Naive thymus-derived CD4-positive, alpha-beta T cell (primary cell): ENCODE results near the gene KRTAP10-11. TPM values are rescaled to one million over a fixed set of nuclear protein-coding genes. Genes with fewer than 3 reads are reported as not detected.

ENCODE experiments used
- ATAC-seq: fragments of 150-1000 bp; cut with Tn5 transposase; 2 replicates; pipeline ENCODE4 v1.10.0; 2021; ENCODE audit warnings: mild to moderate bottlenecking, moderate library complexity
- CTCF ChIA-PET: fragments of 350-600 bp; sonication (Branson Sonifier 250); formaldehyde crosslinking; loops from one replicate; lab custom pipeline; 2021; ENCODE audit warnings: antibody characterized with exemption; lab: Charles Lee
- POLR2A ChIA-PET: fragments of 350-600 bp; sonication (Branson Sonifier 250); formaldehyde crosslinking; loops from one replicate; lab custom pipeline; 2021; ENCODE audit warnings: antibody characterized with exemption, inconsistent platforms; lab: Charles Lee
- DNase-seq, 9 donors: peaks; one replicate each; pipeline versions ENCODE4 v3.0.0 to v3.0.0-alpha.2; 2020 to 2022; ENCODE audit warnings: mixed read lengths in 1 of 9
- H3K27ac ChIP-seq: one replicate; pipeline ENCODE4 v1.7.0; 2013; ENCODE audit warnings: mild to moderate bottlenecking, low read depth, low read length, moderate library complexity
- H3K27me3 ChIP-seq, 2 donors: one replicate each; pipeline ENCODE4 v1.7.0; 2013; ENCODE audit warnings: low read length in 2 of 2, mild to moderate bottlenecking in 2 of 2, moderate library complexity in 2 of 2; ENCODE audit not compliant: control insufficient read depth in 2 of 2, insufficient read depth in 2 of 2
- H3K36me3 ChIP-seq, 3 experiments: 1 replicate in 2 of 3; 2 replicates in 1 of 3; pipeline ENCODE4 v1.7.0; 2013; ENCODE audit warnings: low read length in 3 of 3, mild to moderate bottlenecking in 3 of 3, moderate library complexity in 1 of 3; ENCODE audit not compliant: insufficient read depth in 3 of 3, control insufficient read depth in 2 of 3
- H3K4me1 ChIP-seq, 2 donors: one replicate each; pipeline ENCODE4 v1.7.0; 2013; ENCODE audit warnings: low read length in 2 of 2, mild to moderate bottlenecking in 2 of 2, moderate library complexity in 1 of 2; ENCODE audit not compliant: control insufficient read depth in 2 of 2, insufficient read depth in 2 of 2
- H3K4me3 ChIP-seq: 2 replicates; pipeline ENCODE4 v1.7.0; 2013; ENCODE audit warnings: mild to moderate bottlenecking, low read length
- H3K9me3 ChIP-seq, 3 experiments: 1 replicate in 2 of 3; 2 replicates in 1 of 3; pipeline ENCODE4 v1.7.0; 2013; ENCODE audit warnings: low read length in 3 of 3; ENCODE audit not compliant: control insufficient read depth in 2 of 3
- H3K27ac Mint-ChIP-seq, 9 donors: one replicate each; pipeline ENCODE4 v1.8.0; 2020 to 2022; ENCODE audit warnings: mixed read lengths in 9 of 9, mild to moderate bottlenecking in 8 of 9, moderate library complexity in 5 of 9, inconsistent platforms in 2 of 9
- H3K27me3 Mint-ChIP-seq, 5 donors: one replicate each; pipeline ENCODE4 v1.8.0; 2021 to 2022; ENCODE audit warnings: mixed read lengths in 5 of 5, mild to moderate bottlenecking in 1 of 5
- H3K36me3 Mint-ChIP-seq, 5 donors: one replicate each; pipeline ENCODE4 v1.8.0; 2020 to 2022; ENCODE audit warnings: mixed read lengths in 5 of 5, mild to moderate bottlenecking in 3 of 5, inconsistent platforms in 1 of 5
- H3K4me1 Mint-ChIP-seq, 7 donors: one replicate each; pipeline ENCODE4 v1.8.0; 2020 to 2022; ENCODE audit warnings: mixed read lengths in 7 of 7, mild to moderate bottlenecking in 3 of 7, inconsistent platforms in 1 of 7
- H3K4me3 Mint-ChIP-seq, 10 donors: one replicate each; pipeline ENCODE4 v1.8.0; 2020 to 2022; ENCODE audit warnings: mild to moderate bottlenecking in 10 of 10, mixed read lengths in 10 of 10, moderate library complexity in 6 of 10, inconsistent platforms in 2 of 10
- H3K9me3 Mint-ChIP-seq, 11 donors: one replicate each; pipeline ENCODE4 v1.8.0; 2020 to 2022; ENCODE audit warnings: mixed read lengths in 11 of 11, mild to moderate bottlenecking in 4 of 11, inconsistent platforms in 1 of 11, moderate library complexity in 1 of 11
- intact Hi-C, 2 donors: fragments of 100-400 bp; cut with micrococcal nuclease; formaldehyde crosslinking; loops; one replicate each; pipeline ENCODE4 v1.15.1; 2023
- polyA plus RNA-seq, 2 donors: library from polyadenylated mRNA; unstranded; fragments of 300-500 nt; fragmentation: Illumina TruSeq; gene quantifications; one replicate each; pipeline ENCODE4 v1.2.3, GENCODE V29; 2021
- total RNA-seq, 6 experiments: library from RNA in 5 of 6; stranded (reverse) in 5 of 6; gene quantifications; 1 replicate in 5 of 6; 2 replicates in 1 of 6; pipeline ENCODE4 v1.2.3 and lab custom pipeline; 2021 to 2026

KRTAP10-11 gene
- total and polyA plus RNA-seq, 7 experiments from 2014 or later = not detected

DNA sequence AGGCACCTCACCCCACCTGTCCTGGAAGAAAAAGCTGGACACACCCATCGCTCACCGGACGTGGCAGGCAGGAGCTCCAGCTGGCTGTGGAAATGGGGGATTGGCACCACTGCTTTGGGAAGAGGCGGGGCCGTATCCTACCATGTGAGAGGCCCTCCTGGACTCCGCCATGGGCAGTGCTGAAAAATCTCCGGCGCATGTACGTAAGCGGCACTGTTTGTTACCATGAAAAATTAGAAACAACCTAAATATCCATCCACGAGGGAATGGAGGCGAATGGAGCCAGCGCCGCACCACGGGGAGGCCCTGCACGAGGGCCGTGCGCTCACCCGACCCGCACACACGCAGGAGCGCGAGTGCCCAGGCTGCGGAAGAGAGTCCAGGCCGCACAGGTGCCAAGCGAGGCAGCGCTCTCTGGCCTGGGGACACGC is 31.2 kb upstream of the KRTAP10-11 start:
- Mint-ChIP-seq H3K9me3 (peaks cover 5 to 31% (median 21%) of the 10 kb centered on the region in 11 donors), H3K27ac (peak overlapping the region in 2 of 9 donors; percentile 48 to 54), H3K4me1 (peaks cover 20 to 62% (median 50%) of the 10 kb centered on the region in 7 donors), H3K27me3 (no peaks in the 10 kb centered on the region), H3K36me3 (peaks cover 4 to 28% (median 12%) of the 10 kb centered on the region in 5 donors), H3K4me3 (peak overlapping the region in 2 of 10 donors; percentile 16 to 27)
- H3K9me3 ChIP-seq = peaks cover 0 to 11% (median 3%) of the 10 kb centered on the region in 3 experiments
- ChIA-PET POLR2A (interaction anchor here (1.1 kb wide), 1 partner anchor 97 kb away, joined by 5 read pairs; no protein-coding TSS in a partner anchor), CTCF (interaction anchor here (0.6 to 0.8 kb wide), 3 partner anchors 11 to 178 kb away, joined by 3 read pairs; no protein-coding TSS in a partner anchor)
- no peaks in the 10 kb centered on the region for H3K36me3 ChIP-seq
- ATAC-seq (no peak), DNase-seq (no peak)
- H3K4me1 ChIP-seq = peaks cover 36 to 44% of the 10 kb centered on the region in 2 donors
- no peak overlapping the region for H3K4me3 ChIP-seq
- H3K27ac ChIP-seq = no peak overlapping the region
- no peaks in the 10 kb centered on the region for H3K27me3 ChIP-seq
- intact Hi-C loops = loop anchor here in 1 of 2 donors (5.0 kb wide), 2 partner anchors 33 to 97 kb away; partner anchors contain the start of genes KRTAP10-5 and TSPEAR

GRCh38 chr21:44615466-44615865 is 30.7 kb upstream of the KRTAP10-11 start:
- CTCF ChIA-PET = interaction anchor here (0.6 to 0.8 kb wide), 3 partner anchors 11 to 178 kb away, joined by 3 read pairs; no protein-coding TSS in a partner anchor
- intact Hi-C loops = loop anchor here in 1 of 2 donors (5.0 kb wide), 2 partner anchors 33 to 97 kb away; partner anchors contain the start of genes KRTAP10-5 and TSPEAR
- H3K9me3 Mint-ChIP-seq = peaks cover 5 to 31% (median 23%) of the 10 kb centered on the region in 11 donors
- Histone ChIP-seq H3K4me3 (no peak overlapping the region), H3K27me3 (no peaks in the 10 kb centered on the region), H3K36me3 (no peaks in the 10 kb centered on the region), H3K27ac (no peak overlapping the region), H3K4me1 (peaks cover 37 to 45% of the 10 kb centered on the region in 2 donors), H3K9me3 (peaks cover 0 to 7% (median 5%) of the 10 kb centered on the region in 3 experiments)
- DNase-seq = no peak
- peaks cover 7 to 31% (median 16%) of the 10 kb centered on the region in 5 donors for H3K36me3 Mint-ChIP-seq
- no peaks in the 10 kb centered on the region for H3K27me3 Mint-ChIP-seq
- H3K4me1 Mint-ChIP-seq = peaks cover 20 to 66% (median 55%) of the 10 kb centered on the region in 7 donors
- POLR2A ChIA-PET = interaction anchor here (1.1 kb wide), 1 partner anchor 98 kb away, joined by 5 read pairs; no protein-coding TSS in a partner anchor
- peak overlapping the region in 4 of 9 donors; percentile 54 to 93 (median 72) for H3K27ac Mint-ChIP-seq
- ATAC-seq = no peak
- peak overlapping the region in 3 of 10 donors; percentile 27 to 69 (median 35) for H3K4me3 Mint-ChIP-seq

GRCh38 chr21:44615911-44616590 is 30.2 kb upstream of the KRTAP10-11 start:
- Mint-ChIP-seq H3K9me3 (peaks cover 9 to 31% (median 25%) of the 10 kb centered on the region in 11 donors), H3K4me1 (peaks cover 20 to 71% (median 60%) of the 10 kb centered on the region in 7 donors), H3K4me3 (peak overlapping the region in 8 of 10 donors; percentile 19 to 69 (median 29)), H3K27me3 (no peaks in the 10 kb centered on the region), H3K27ac (peak overlapping the region in 8 of 9 donors; percentile 52 to 96 (median 72)), H3K36me3 (peaks cover 12 to 33% (median 21%) of the 10 kb centered on the region in 5 donors)
- Histone ChIP-seq H3K36me3 (no peaks in the 10 kb centered on the region), H3K27ac (no peak overlapping the region), H3K4me1 (peaks cover 37 to 45% of the 10 kb centered on the region in 2 donors), H3K9me3 (peaks cover 0 to 6% (median 5%) of the 10 kb centered on the region in 3 experiments), H3K4me3 (no peak overlapping the region), H3K27me3 (no peaks in the 10 kb centered on the region)
- DNase-seq = no peak
- CTCF ChIA-PET = interaction anchor here (0.5 to 0.8 kb wide), 3 partner anchors 10 to 126 kb away, joined by 3 read pairs; no protein-coding TSS in a partner anchor
- ATAC-seq = no peak
- intact Hi-C loops = loop anchor here in 1 of 2 donors (5.0 kb wide), 2 partner anchors 34 to 96 kb away; partner anchors contain the start of genes KRTAP10-5 and TSPEAR
- POLR2A ChIA-PET = interaction anchor here (1.2 kb wide), 1 partner anchor 11 kb away, joined by 4 read pairs; no protein-coding TSS in a partner anchor

GRCh38 chr21:44616591-44616926 is 29.7 kb upstream of the KRTAP10-11 start:
- H3K9me3 Mint-ChIP-seq = peaks cover 9 to 31% (median 21%) of the 10 kb centered on the region in 11 donors
- H3K4me1 ChIP-seq = peaks cover 37 to 45% of the 10 kb centered on the region in 2 donors
- no peak for DNase-seq
- H3K27me3 Mint-ChIP-seq = no peaks in the 10 kb centered on the region
- H3K9me3 ChIP-seq = peaks cover 0 to 5% (median 3%) of the 10 kb centered on the region in 3 experiments
- H3K27ac ChIP-seq = no peak overlapping the region
- H3K36me3 ChIP-seq = no peaks in the 10 kb centered on the region
- H3K4me3 Mint-ChIP-seq = peak overlapping the region in 7 of 10 donors; percentile 19 to 69 (median 29)
- CTCF ChIA-PET = interaction anchor here (0.5 to 0.6 kb wide), 2 partner anchors 106 to 126 kb away, joined by 3 read pairs; no protein-coding TSS in a partner anchor
- peaks cover 20 to 71% (median 60%) of the 10 kb centered on the region in 7 donors for H3K4me1 Mint-ChIP-seq
- no peaks in the 10 kb centered on the region for H3K27me3 ChIP-seq
- H3K27ac Mint-ChIP-seq = peak overlapping the region in 7 of 9 donors; percentile 52 to 96 (median 73)
- H3K36me3 Mint-ChIP-seq = peaks cover 12 to 30% (median 21%) of the 10 kb centered on the region in 5 donors
- intact Hi-C loops = loop anchor here in 1 of 2 donors (5.0 kb wide), 2 partner anchors 34 to 96 kb away; partner anchors contain the start of genes KRTAP10-5 and TSPEAR
- POLR2A ChIA-PET = interaction anchor here (1.2 to 2.1 kb wide), 2 partner anchors 11 to 14 kb away, joined by 4 read pairs; no protein-coding TSS in a partner anchor
- no peak for ATAC-seq
- no peak overlapping the region for H3K4me3 ChIP-seq

DNA sequence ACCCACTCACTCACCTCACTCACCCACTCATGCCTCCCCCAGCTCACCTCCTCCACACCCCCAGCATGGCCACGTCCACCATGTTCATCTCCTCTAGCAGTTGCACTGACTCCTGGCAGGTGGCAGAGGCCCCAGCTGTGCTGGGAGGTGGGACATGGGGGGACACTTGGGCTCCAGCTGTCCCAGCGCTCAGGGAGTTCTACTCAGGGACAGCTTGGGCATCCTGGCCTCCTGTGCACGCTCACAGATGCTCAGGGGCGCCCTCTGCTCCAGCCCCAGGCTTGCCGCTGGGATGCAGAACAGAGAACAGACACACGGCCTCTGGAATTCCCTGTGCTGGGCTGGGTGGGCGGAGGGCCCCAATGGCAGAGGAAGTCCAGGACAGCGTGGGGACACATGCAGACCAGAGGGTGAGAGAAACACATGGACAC is 29.1 kb upstream of the KRTAP10-11 start:
- DNase-seq (no peak), ATAC-seq (no peak)
- H3K9me3 Mint-ChIP-seq = peaks cover 11 to 36% (median 21%) of the 10 kb centered on the region in 11 donors
- Histone ChIP-seq H3K4me1 (peaks cover 37 to 45% of the 10 kb centered on the region in 2 donors), H3K9me3 (peaks cover 0 to 5% (median 0%) of the 10 kb centered on the region in 3 experiments), H3K4me3 (no peak overlapping the region), H3K27ac (no peak overlapping the region), H3K36me3 (no peaks in the 10 kb centered on the region), H3K27me3 (no peaks in the 10 kb centered on the region)
- CTCF ChIA-PET = interaction anchor here (1.0 to 2.5 kb wide), 2 partner anchors 41 to 99 kb away, joined by 4 to 9 read pairs; partner anchors contain the start of gene KRTAP12-3
- no peaks in the 10 kb centered on the region for H3K27me3 Mint-ChIP-seq
- intact Hi-C loops = loop anchor here in 1 of 2 donors (5.0 kb wide), 2 partner anchors 35 to 95 kb away; partner anchors contain the start of genes KRTAP10-5 and TSPEAR
- H3K27ac Mint-ChIP-seq = peak overlapping the region in 7 of 9 donors; percentile 5 to 96 (median 93)
- peaks cover 20 to 71% (median 60%) of the 10 kb centered on the region in 7 donors for H3K4me1 Mint-ChIP-seq
- POLR2A ChIA-PET = interaction anchor here (1.2 to 2.1 kb wide), 3 partner anchors 10 to 13 kb away, joined by 4 to 5 read pairs (median 4); partner anchors contain the start of gene KRTAP10-9
- peak overlapping the region in 4 of 10 donors; percentile 14 to 86 (median 49) for H3K4me3 Mint-ChIP-seq
- H3K36me3 Mint-ChIP-seq = peaks cover 12 to 33% (median 21%) of the 10 kb centered on the region in 5 donors
